HG02981 (cell line): ENCODE measurements around the gene TXNRD1.

Source experiments
- ATAC-seq: cut with Tn5 transposase; IDR thresholded peaks from one replicate; pipeline ENCODE4 v1.9.1; 2021; ENCODE audit warnings: mild to moderate bottlenecking, moderate library complexity; ENCODE audit not compliant: unreplicated experiment

The TXNRD1 gene

GRCh38 chr12:104347374-104348075 is 131.9 kb downstream of the TXNRD1 start:
- no peak for ATAC-seq

GRCh38 chr12:104348283-104348993 is 132.9 kb downstream of the TXNRD1 start:
- no peak for ATAC-seq

- ATAC-seq: no peak
These were observed 133.5 kb downstream of the TXNRD1 start for GRCh38 chr12:104348994-104349494.

- no peak for ATAC-seq
These were observed 134.9 kb downstream of the TXNRD1 start for GRCh38 chr12:104350211-104351056.

GRCh38 chr12:104351057-104351983 is 135.7 kb downstream of the TXNRD1 start:
- no peak for ATAC-seq

- ATAC-seq: no peak
These were observed 136.6 kb downstream of the TXNRD1 start for GRCh38 chr12:104352106-104352713.

GRCh38 chr12:104353012-104353981 is 137.7 kb downstream of the TXNRD1 start:
- no peak for ATAC-seq

GRCh38 chr12:104354167-104354867 is 138.7 kb downstream of the TXNRD1 start:
- no peak for ATAC-seq

- ATAC-seq: no peak
These were observed 139.4 kb downstream of the TXNRD1 start for GRCh38 chr12:104354868-104355570.

GRCh38 chr12:104355630-104356029 is 140.1 kb downstream of the TXNRD1 start:
- no peak for ATAC-seq

- no peak for ATAC-seq
These were observed 140.9 kb downstream of the TXNRD1 start for GRCh38 chr12:104356231-104357115.

- ATAC-seq: no peak
These were observed 141.9 kb downstream of the TXNRD1 start for GRCh38 chr12:104357421-104357952.

GRCh38 chr12:104358353-104359003 is 142.9 kb downstream of the TXNRD1 start:
- peak; percentile 76 for ATAC-seq

GRCh38 chr12:104359216-104359615 is 143.6 kb downstream of the TXNRD1 start:
- no peak for ATAC-seq

- ATAC-seq: no peak
These were observed 144.6 kb downstream of the TXNRD1 start for GRCh38 chr12:104360157-104360556.
